HCT116 (cell line): ENCODE measurements around the gene G2E3. TPM values are rescaled to one million over a fixed set of nuclear protein-coding genes. Genes with fewer than 3 reads are reported as not detected.

Source experiments
- ATAC-seq: fragments of 200-7000 bp; cut with Tn5 transposase; 2 replicates; pipeline ENCODE4 v1.9.1; 2020; ENCODE audit warnings: mild to moderate bottlenecking, moderate library complexity
- BruUV-seq: library from RNA; stranded (reverse); fragments of 400-500 nt; replicated peaks from 2 replicates; lab custom pipeline; 2021; lab: Mats Ljungman, UMichigan
- CTCF ChIA-PET: fragments of 300-600 bp; sonication (Branson Sonifier 250); formaldehyde crosslinking; loops from one replicate; lab custom pipeline; 2021; ENCODE audit warnings: antibody characterized with exemption; lab: Charles Lee
- POLR2A ChIA-PET: fragments of 300-600, 350-600 bp; sonication (Branson Sonifier 250); formaldehyde crosslinking; loops from one replicate; lab custom pipeline; 2021; ENCODE audit warnings: antibody characterized with exemption; lab: Charles Lee
- RAD21 ChIA-PET, 2 experiments: fragments of 300-600 bp; sonication (Branson Sonifier 250); formaldehyde crosslinking; loops; one replicate each; lab custom pipeline; 2023; ENCODE audit warnings: low total read pairs in 2 of 2; ENCODE audit not compliant: uncharacterized antibody in 2 of 2, unreplicated experiment in 2 of 2, low non-redundant PET in 1 of 2; lab: Charles Lee
- DNase-seq: peaks from one replicate; pipeline ENCODE4 v3.0.0-alpha.2; 2010; ENCODE audit warnings: low read depth, low spot score
- H2AFZ ChIP-seq: fragments of 200-600 bp; shearing (Covaris generic), sonication (generic); 2 replicates; pipeline ENCODE4 v1.6.1; 2017; ENCODE audit warnings: low read depth, mixed run types, mixed read lengths, antibody characterized with exemption, low read length; ENCODE audit not compliant: poor library complexity, severe bottlenecking
- H3K27ac ChIP-seq: 2 replicates; pipeline ENCODE4 v1.5.1; 2012; ENCODE audit warnings: low read depth, low read length
- H3K27me3 ChIP-seq: fragments of 200-600 bp; sonication (generic); 2 replicates; pipeline ENCODE4 v1.6.1; 2016; ENCODE audit warnings: mixed run types, low read length, mixed read lengths; ENCODE audit not compliant: insufficient read depth
- H3K36me3 ChIP-seq, 2 experiments: fragments of 200-500 bp in 1 of 2; fragments of 200-600 bp in 1 of 2; sonication (Bioruptor generic) in 1 of 2; sonication (generic) in 1 of 2; 2 replicates each; pipeline versions ENCODE4 v1.5.1 to v1.6.1; 2014 to 2016; ENCODE audit warnings: low read length in 2 of 2, inconsistent platforms in 1 of 2, mixed read lengths in 1 of 2, mixed run types in 1 of 2; ENCODE audit not compliant: insufficient read depth in 2 of 2, control insufficient read depth in 1 of 2
- H3K4me1 ChIP-seq, 2 experiments: fragments of 200-600 bp in 1 of 2; sonication (generic) in 1 of 2; 2 replicates each; pipeline versions ENCODE4 v1.5.1 to v1.6.1; 2012 to 2017; ENCODE audit warnings: low read length in 2 of 2, inconsistent platforms in 1 of 2, mild to moderate bottlenecking in 1 of 2, mixed read lengths in 1 of 2, mixed run types in 1 of 2, moderate library complexity in 1 of 2; ENCODE audit not compliant: insufficient read depth in 2 of 2, control insufficient read depth in 1 of 2
- H3K4me2 ChIP-seq: fragments of 200-600 bp; sonication (generic); 2 replicates; pipeline ENCODE4 v1.6.1; 2017; ENCODE audit warnings: mixed run types, low read length, mixed read lengths
- H3K4me3 ChIP-seq, 2 experiments: fragments of 200-600 bp in 1 of 2; sonication (generic) in 1 of 2; replicated peaks in 1 of 2; 2 replicates each; pipeline ENCODE4 v1.5.1; 2011 to 2016; ENCODE audit warnings: low read length in 2 of 2, control low read depth in 1 of 2, low read depth in 1 of 2, mild to moderate bottlenecking in 1 of 2, mixed read lengths in 1 of 2, mixed run types in 1 of 2
- H3K79me2 ChIP-seq: fragments of 200-600 bp; sonication (generic); 2 replicates; pipeline ENCODE4 v1.6.1; 2017; ENCODE audit warnings: mild to moderate bottlenecking, mixed run types, low read length, moderate library complexity, mixed read lengths; ENCODE audit not compliant: insufficient read depth
- H3K9ac ChIP-seq: fragments of 200-600 bp; sonication (generic); 2 replicates; pipeline ENCODE4 v1.6.1; 2016; ENCODE audit warnings: low read length, mixed read lengths
- H3K9me2 ChIP-seq: fragments of 200-600 bp; sonication (generic), shearing (Covaris generic); 2 replicates; pipeline ENCODE4 v1.6.1; 2017; ENCODE audit warnings: mixed run types, mild to moderate bottlenecking, moderate library complexity; ENCODE audit not compliant: insufficient read depth
- H3K9me3 ChIP-seq, 2 experiments: fragments of 200-500 bp in 1 of 2; fragments of 200-600 bp in 1 of 2; sonication (Bioruptor generic) in 1 of 2; sonication (generic) in 1 of 2; 2 replicates each; pipeline ENCODE4 v1.6.1; 2014 to 2017; ENCODE audit warnings: low read length in 2 of 2, mixed read lengths in 2 of 2, inconsistent platforms in 1 of 2, low read depth in 1 of 2, mild to moderate bottlenecking in 1 of 2, mixed run types in 1 of 2, moderate library complexity in 1 of 2; ENCODE audit not compliant: control insufficient read depth in 1 of 2, insufficient read depth in 1 of 2
- H4K20me1 ChIP-seq: fragments of 200-600 bp; sonication (generic), shearing (Covaris generic); 2 replicates; pipeline ENCODE4 v1.6.1; 2017; ENCODE audit warnings: mixed run types, mild to moderate bottlenecking, moderate library complexity; ENCODE audit not compliant: insufficient read depth
- CBX3 ChIP-seq: IDR thresholded peaks from 2 replicates; pipeline ENCODE4 v1.6.1; 2012; ENCODE audit warnings: low read depth
- CEBPB ChIP-seq: IDR thresholded peaks from 2 replicates; pipeline ENCODE4 v1.6.1; 2012; ENCODE audit warnings: low read depth
- CTCF ChIP-seq, 3 experiments: fragments of 200-600 bp in 1 of 3; sonication (generic) in 1 of 3; IDR thresholded peaks in 2 of 3; conservative IDR thresholded peaks in 1 of 3; 2 replicates each; pipeline ENCODE4 v1.5.1; 2012 to 2017; ENCODE audit warnings: low read depth in 2 of 3, low read length in 2 of 3, antibody characterized with exemption in 1 of 3, borderline replicate concordance in 1 of 3, control low read depth in 1 of 3, mild to moderate bottlenecking in 1 of 3, mixed read lengths in 1 of 3, mixed run types in 1 of 3, moderate library complexity in 1 of 3; ENCODE audit not compliant: insufficient read depth in 1 of 3
- EGR1 ChIP-seq: IDR thresholded peaks from 2 replicates; pipeline ENCODE4 v1.6.1; 2012; ENCODE audit warnings: low read depth
- ELF1 ChIP-seq: IDR thresholded peaks from 2 replicates; pipeline ENCODE4 v1.6.1; 2012; ENCODE audit warnings: low read depth, borderline replicate concordance
- EZH2 ChIP-seq: fragments of 200-600 bp; sonication (generic); IDR thresholded peaks from 2 replicates; pipeline ENCODE4 v1.6.1; 2017; ENCODE audit warnings: antibody characterized with exemption, mixed run types
- FOSL1 ChIP-seq: IDR thresholded peaks from 2 replicates; pipeline ENCODE4 v1.6.1; 2012; ENCODE audit warnings: low read depth
- JUND ChIP-seq: IDR thresholded peaks from 2 replicates; pipeline ENCODE4 v1.6.1; 2012
- MAX ChIP-seq: IDR thresholded peaks from 2 replicates; pipeline ENCODE4 v1.6.1; 2012
- POLR2A ChIP-seq: IDR thresholded peaks from 2 replicates; pipeline ENCODE4 v1.7.0; 2011; ENCODE audit warnings: borderline replicate concordance; ENCODE audit not compliant: insufficient read depth, insufficient read length; ENCODE audit errors: extremely low read depth
- POLR2AphosphoS5 ChIP-seq: IDR thresholded peaks from 2 replicates; pipeline ENCODE4 v1.6.1; 2011; ENCODE audit warnings: mild to moderate bottlenecking, low read depth, low read length, moderate library complexity
- REST ChIP-seq: IDR thresholded peaks from 2 replicates; pipeline ENCODE4 v1.6.1; 2012; ENCODE audit warnings: low read depth
- SIN3A ChIP-seq: IDR thresholded peaks from 2 replicates; pipeline ENCODE4 v1.6.1; 2012; ENCODE audit warnings: low read depth
- SP1 ChIP-seq: IDR thresholded peaks from 2 replicates; pipeline ENCODE4 v1.6.1; 2012; ENCODE audit warnings: low read depth
- SRF ChIP-seq: IDR thresholded peaks from 2 replicates; pipeline ENCODE4 v1.6.1; 2012; ENCODE audit warnings: low read depth
- TCF7L2 ChIP-seq: IDR thresholded peaks from 2 replicates; pipeline ENCODE4 v1.7.0; 2011; ENCODE audit warnings: borderline replicate concordance, inconsistent platforms; ENCODE audit not compliant: insufficient read depth, insufficient read length; ENCODE audit errors: extremely low read depth
- YY1 ChIP-seq: IDR thresholded peaks from 2 replicates; pipeline ENCODE4 v1.6.1; 2011; ENCODE audit warnings: low read length, low read depth, moderate library complexity, mild to moderate bottlenecking; ENCODE audit not compliant: insufficient replicate concordance; ENCODE audit errors: extremely low read depth
- ZBTB33 ChIP-seq: IDR thresholded peaks from 2 replicates; pipeline ENCODE4 v1.6.1; 2011; ENCODE audit warnings: mild to moderate bottlenecking, low read length, moderate library complexity; ENCODE audit not compliant: insufficient replicate concordance; ENCODE audit errors: extremely low read depth
- ZFX ChIP-seq: fragments of 450-650 bp; IDR thresholded peaks from 2 replicates; pipeline ENCODE4 v1.6.1; 2017
- ZNF274 ChIP-seq: fragments of 200-500 bp; sonication (Bioruptor generic); IDR thresholded peaks from 2 replicates; pipeline ENCODE4 v1.6.1; 2014; ENCODE audit warnings: mild to moderate bottlenecking, low read depth, low read length, inconsistent platforms
- intact Hi-C: fragments of 100-400 bp; cut with micrococcal nuclease; formaldehyde crosslinking; loops from 2 replicates; pipeline ENCODE4 v1.10.0; 2022
- total RNA-seq: library from RNA; stranded (reverse); gene quantifications from one replicate; pipeline ENCODE4 v1.2.1, GENCODE V29; 2021; ENCODE audit not compliant: unreplicated experiment

G2E3 gene
- total RNA-seq, 1 experiment from 2014 or later: 47.0 TPM

- H3K9me3 ChIP-seq: no peaks in the 10 kb centered on the region
- RAD21 ChIA-PET: no interaction called here
- H3K9ac ChIP-seq: no peak overlapping the region
- DNase-seq: no peak
- H3K79me2 ChIP-seq: peaks cover 100% of the 10 kb centered on the region
- H3K36me3 ChIP-seq: peaks cover 4 to 12% of the 10 kb centered on the region in 2 experiments; a peak in 3 of 4 replicates
- no peak for ATAC-seq
- no peak overlapping the region for H3K4me3 ChIP-seq
- intact Hi-C loops: no loop called here
- CTCF ChIA-PET: no interaction called here
- no peak for TF ChIP-seq ZBTB33
- TF ChIP-seq CBX3: no peak
- TF ChIP-seq YY1: no peak
- TF ChIP-seq FOSL1: no peak
- no peak for TF ChIP-seq EZH2
- no peak for TF ChIP-seq SP1
- TF ChIP-seq SRF: no peak
- TF ChIP-seq EGR1: no peak
- no peak for TF ChIP-seq JUND
- no peak for TF ChIP-seq ELF1
- no peak for TF ChIP-seq POLR2A
- no peak for TF ChIP-seq CEBPB
- TF ChIP-seq ZNF274: no peak
- no peak for TF ChIP-seq SIN3A
- no peak for TF ChIP-seq TCF7L2
- no peak for TF ChIP-seq CTCF (IDR thresholded peaks at IDR 0.05 in 2 of 3, conservative IDR thresholded peaks at IDR 0.05 in 1 of 3; ENCODE audit: borderline replicate concordance in 1 of 3, insufficient read depth in 1 of 3, low read depth in 2 of 3, low read length in 2 of 3)
- TF ChIP-seq REST: no peak
- no peak for TF ChIP-seq POLR2AphosphoS5
- TF ChIP-seq ZFX: no peak
- no peak for TF ChIP-seq MAX
- TF ChIP-seq, all 23 proteins: peak for 0
- Histone ChIP-seq H3K9me2 (no peaks in the 10 kb centered on the region), H2AFZ (no peak overlapping the region), H3K27ac (no peak overlapping the region), H4K20me1 (peaks cover 17% of the 10 kb centered on the region; the same call in 1 of the 2 replicates), H3K4me2 (no peak overlapping the region), H3K4me1 (no peaks in the 10 kb centered on the region), H3K27me3 (no peaks in the 10 kb centered on the region)
- TSS peak; percentile 11 for BruUV-seq
- POLR2A ChIA-PET: no interaction called here
Measured at GRCh38 chr14:30582376-30582775, 23.4 kb downstream of the G2E3 start.
